GM12865 (cell line): Measurements from ENCODE around the gene TMEM123.

Experiments used
- DNase-seq: peaks from one replicate; pipeline ENCODE4 v3.0.0; 2010; ENCODE audit warnings: low read depth
- H3K4me3 ChIP-seq: 2 replicates; pipeline ENCODE4 v1.5.1; 2011; ENCODE audit warnings: mild to moderate bottlenecking, low read depth, low read length, control low read depth
- CTCF ChIP-seq: IDR thresholded peaks from 2 replicates; pipeline ENCODE4 v1.5.1; 2011; ENCODE audit warnings: low read length, control low read depth, low read depth, inconsistent platforms; ENCODE audit not compliant: insufficient read depth; ENCODE audit errors: missing control alignments

Gene TMEM123

GRCh38 chr11:102485095-102485722 lies 32.6 kb upstream of the TMEM123 start:
- DNase-seq = no peak
- no peak overlapping the region for H3K4me3 ChIP-seq
- no peak for TF ChIP-seq CTCF

- H3K4me3 ChIP-seq = no peak overlapping the region
- no peak for DNase-seq
- no peak for TF ChIP-seq CTCF
Observed at GRCh38 chr11:102482433-102482832, 29.9 kb upstream of the TMEM123 start.

GRCh38 chr11:102479733-102480132 lies 27.2 kb upstream of the TMEM123 start:
- no peak for TF ChIP-seq CTCF

GRCh38 chr11:102478673-102479299 lies 26.2 kb upstream of the TMEM123 start:
- no peak for DNase-seq
- TF ChIP-seq CTCF = no peak

More at GRCh38 chr11:102479733-102480132, 27.2 kb upstream of the TMEM123 start:
- DNase-seq = no peak
- no peak overlapping the region for H3K4me3 ChIP-seq

GRCh38 chr11:102476812-102477211 lies 24.2 kb upstream of the TMEM123 start:
- DNase-seq = no peak
- TF ChIP-seq CTCF = no peak
- no peak overlapping the region for H3K4me3 ChIP-seq

More at GRCh38 chr11:102478673-102479299, 26.2 kb upstream of the TMEM123 start:
- no peak overlapping the region for H3K4me3 ChIP-seq

GRCh38 chr11:102476069-102476468 lies 23.5 kb upstream of the TMEM123 start:
- no peak for TF ChIP-seq CTCF
- H3K4me3 ChIP-seq = no peak overlapping the region
- no peak for DNase-seq
